BLaER1 treated with 17β-estradiol and CSF1 and Interleukin-3, amounts not matched to agents 10 nM and 100 nM (cell line): ENCODE results near the gene AUTS2.

Experiments used
- H3K27ac ChIP-seq, 11 experiments: shearing (Covaris generic); formaldehyde crosslinking; 2 replicates each; pipeline ENCODE4 v1.8.1; 2022
- H3K27me3 ChIP-seq, 11 experiments: shearing (Covaris generic); formaldehyde crosslinking; 2 replicates each; pipeline ENCODE4 v1.8.1; 2022
- H3K36me3 ChIP-seq, 11 experiments: shearing (Covaris generic); formaldehyde crosslinking; 2 replicates each; pipeline ENCODE4 v1.8.1; 2022
- H3K4me1 ChIP-seq, 10 experiments: shearing (Covaris generic); formaldehyde crosslinking; 2 replicates each; pipeline ENCODE4 v1.8.1; 2022
- H3K4me2 ChIP-seq, 11 experiments: shearing (Covaris generic); formaldehyde crosslinking; 2 replicates each; pipeline ENCODE4 v1.8.1; 2022
- H3K4me3 ChIP-seq, 10 experiments: shearing (Covaris generic); formaldehyde crosslinking; 2 replicates each; pipeline ENCODE4 v1.8.1; 2022
- H3K9ac ChIP-seq, 11 experiments: shearing (Covaris generic); formaldehyde crosslinking; 2 replicates each; pipeline ENCODE4 v1.8.1; 2022
- H3K9me3 ChIP-seq, 11 experiments: shearing (Covaris generic); formaldehyde crosslinking; replicated peaks in 1 of 11; 2 replicates each; pipeline ENCODE4 v1.8.1; 2022
- H4K20me1 ChIP-seq, 11 experiments: shearing (Covaris generic); formaldehyde crosslinking; 2 replicates each; pipeline ENCODE4 v1.8.1; 2022
- Cebpa-rat ChIP-seq, 11 experiments: shearing (Covaris generic); IDR thresholded peaks; 2 replicates each; pipeline ENCODE4 v1.8.1; 2022

AUTS2 gene

GRCh38 chr7:70384024-70384423 lies 785.7 kb downstream of the AUTS2 start:
- H3K36me3 ChIP-seq: peaks cover 0 to 3% (median 0%) of the 10 kb centered on the region in 11 experiments; a peak in 3 of 22 replicates
- H4K20me1 ChIP-seq: no peaks in the 10 kb centered on the region
- no peak overlapping the region for H3K4me2 ChIP-seq
- no peak for TF ChIP-seq Cebpa-rat (IDR thresholded peaks at IDR 0.05)
- no peaks in the 10 kb centered on the region; a peak in 1 of 22 replicates for H3K9me3 ChIP-seq
- H3K4me1 ChIP-seq: no peaks in the 10 kb centered on the region
- H3K9ac ChIP-seq: no peak overlapping the region
- no peak overlapping the region for H3K27ac ChIP-seq
- no peak overlapping the region for H3K4me3 ChIP-seq
- H3K27me3 ChIP-seq: no peaks in the 10 kb centered on the region

- no peaks in the 10 kb centered on the region for H3K4me1 ChIP-seq
- no peak overlapping the region for H3K27ac ChIP-seq
- TF ChIP-seq Cebpa-rat (IDR thresholded peaks at IDR 0.05): no peak
- H3K36me3 ChIP-seq: peaks cover 0 to 7% (median 0%) of the 10 kb centered on the region in 11 experiments; a peak in 5 of 22 replicates
- H3K27me3 ChIP-seq: no peaks in the 10 kb centered on the region
- no peak overlapping the region for H3K4me3 ChIP-seq
- H3K9ac ChIP-seq: no peak overlapping the region
- no peak overlapping the region for H3K4me2 ChIP-seq
- H3K9me3 ChIP-seq: no peaks in the 10 kb centered on the region; a peak in 1 of 22 replicates
- H4K20me1 ChIP-seq: no peaks in the 10 kb centered on the region
These were observed 786.6 kb downstream of the AUTS2 start for GRCh38 chr7:70384891-70385290.

GRCh38 chr7:70387217-70387616 lies 788.9 kb downstream of the AUTS2 start:
- no peaks in the 10 kb centered on the region for H4K20me1 ChIP-seq
- H3K27me3 ChIP-seq: no peaks in the 10 kb centered on the region
- no peaks in the 10 kb centered on the region; a peak in 1 of 22 replicates for H3K9me3 ChIP-seq
- no peak for TF ChIP-seq Cebpa-rat (IDR thresholded peaks at IDR 0.05)
- H3K27ac ChIP-seq: no peak overlapping the region
- no peak overlapping the region for H3K9ac ChIP-seq
- H3K4me1 ChIP-seq: peaks cover 0 to 5% (median 0%) of the 10 kb centered on the region in 10 experiments; a peak in 3 of 20 replicates
- H3K4me2 ChIP-seq: no peak overlapping the region
- H3K36me3 ChIP-seq: peaks cover 0 to 7% (median 0%) of the 10 kb centered on the region in 11 experiments; a peak in 5 of 22 replicates
- no peak overlapping the region for H3K4me3 ChIP-seq

- H3K36me3 ChIP-seq: peaks cover 0 to 7% (median 0%) of the 10 kb centered on the region in 11 experiments; a peak in 4 of 22 replicates
- H3K4me2 ChIP-seq: no peak overlapping the region
- H3K27me3 ChIP-seq: no peaks in the 10 kb centered on the region
- no peaks in the 10 kb centered on the region; a peak in 1 of 22 replicates for H3K9me3 ChIP-seq
- no peak overlapping the region for H3K27ac ChIP-seq
- H4K20me1 ChIP-seq: no peaks in the 10 kb centered on the region; a peak in 1 of 22 replicates
- H3K4me3 ChIP-seq: no peak overlapping the region
- peaks cover 0 to 9% (median 0%) of the 10 kb centered on the region in 10 experiments; a peak in 3 of 20 replicates for H3K4me1 ChIP-seq
- no peak for TF ChIP-seq Cebpa-rat (IDR thresholded peaks at IDR 0.05)
- H3K9ac ChIP-seq: no peak overlapping the region
These were observed 791.4 kb downstream of the AUTS2 start for GRCh38 chr7:70389531-70390151.

GRCh38 chr7:70390251-70390650 lies 792.0 kb downstream of the AUTS2 start:
- peaks cover 0 to 9% (median 0%) of the 10 kb centered on the region in 10 experiments; a peak in 3 of 20 replicates for H3K4me1 ChIP-seq
- H3K36me3 ChIP-seq: peaks cover 0 to 7% (median 0%) of the 10 kb centered on the region in 11 experiments; a peak in 4 of 22 replicates
- H3K9me3 ChIP-seq: no peaks in the 10 kb centered on the region; a peak in 1 of 22 replicates
- no peak overlapping the region for H3K9ac ChIP-seq
- no peak for TF ChIP-seq Cebpa-rat (IDR thresholded peaks at IDR 0.05)
- no peaks in the 10 kb centered on the region for H3K27me3 ChIP-seq
- no peak overlapping the region for H3K4me3 ChIP-seq
- no peak overlapping the region for H3K27ac ChIP-seq
- no peaks in the 10 kb centered on the region; a peak in 1 of 22 replicates for H4K20me1 ChIP-seq
- H3K4me2 ChIP-seq: no peak overlapping the region

- H3K36me3 ChIP-seq: peaks cover 0 to 11% (median 5%) of the 10 kb centered on the region in 11 experiments; a peak in 5 of 22 replicates
- no peak overlapping the region for H3K9ac ChIP-seq
- TF ChIP-seq Cebpa-rat (IDR thresholded peaks at IDR 0.05): no peak
- no peak overlapping the region for H3K27ac ChIP-seq
- 0 out of 22 replicates have a peak overlapping the region, but pooled peaks of 3 of the 11 experiments have one; percentile 7 to 12 (median 9) for H3K4me2 ChIP-seq
- H4K20me1 ChIP-seq: no peaks in the 10 kb centered on the region; a peak in 1 of 22 replicates
- peaks cover 0 to 9% (median 0%) of the 10 kb centered on the region in 10 experiments; a peak in 3 of 20 replicates for H3K4me1 ChIP-seq
- no peaks in the 10 kb centered on the region for H3K27me3 ChIP-seq
- no peak overlapping the region for H3K4me3 ChIP-seq
- peaks cover 0 to 6% (median 0%) of the 10 kb centered on the region in 11 experiments; a peak in 3 of 22 replicates for H3K9me3 ChIP-seq
These were observed 794.1 kb downstream of the AUTS2 start for GRCh38 chr7:70392256-70392876.

- H3K4me2 ChIP-seq: no peak overlapping the region
- peaks cover 0 to 11% (median 5%) of the 10 kb centered on the region in 11 experiments; a peak in 5 of 22 replicates for H3K36me3 ChIP-seq
- H3K4me1 ChIP-seq: peaks cover 0 to 9% (median 0%) of the 10 kb centered on the region in 10 experiments; a peak in 3 of 20 replicates
These were observed 794.7 kb downstream of the AUTS2 start for GRCh38 chr7:70392877-70393435.

GRCh38 chr7:70393956-70394355 lies 795.7 kb downstream of the AUTS2 start:
- H4K20me1 ChIP-seq: no peaks in the 10 kb centered on the region; a peak in 1 of 22 replicates
- H3K4me3 ChIP-seq: no peak overlapping the region
- peaks cover 0 to 11% (median 5%) of the 10 kb centered on the region in 11 experiments; a peak in 5 of 22 replicates for H3K36me3 ChIP-seq
- peaks cover 0 to 6% (median 0%) of the 10 kb centered on the region in 11 experiments; a peak in 3 of 22 replicates for H3K9me3 ChIP-seq
- no peak overlapping the region for H3K4me2 ChIP-seq
- H3K9ac ChIP-seq: no peak overlapping the region
- TF ChIP-seq Cebpa-rat (IDR thresholded peaks at IDR 0.05): no peak
- H3K27me3 ChIP-seq: no peaks in the 10 kb centered on the region
- no peak overlapping the region for H3K27ac ChIP-seq
- H3K4me1 ChIP-seq: peaks cover 0 to 9% (median 1%) of the 10 kb centered on the region in 10 experiments; a peak in 5 of 20 replicates

More at GRCh38 chr7:70392877-70393435, 794.7 kb downstream of the AUTS2 start:
- H4K20me1 ChIP-seq: no peaks in the 10 kb centered on the region; a peak in 1 of 22 replicates
- H3K4me3 ChIP-seq: no peak overlapping the region
- no peaks in the 10 kb centered on the region for H3K27me3 ChIP-seq
- peaks cover 0 to 6% (median 0%) of the 10 kb centered on the region in 11 experiments; a peak in 3 of 22 replicates for H3K9me3 ChIP-seq
- no peak overlapping the region for H3K27ac ChIP-seq
- TF ChIP-seq Cebpa-rat (IDR thresholded peaks at IDR 0.05): no peak
- H3K9ac ChIP-seq: no peak overlapping the region
